HG03097 (cell line): ENCODE measurements around the gene NAA30.
"Not testable (repeated sequence)": the region's sequence is repeated elsewhere in the genome, so short reads cannot be mapped to it uniquely, and the experiment has no call there.

Experiments
- ATAC-seq: cut with Tn5 transposase; IDR thresholded peaks from one replicate; pipeline ENCODE4 v1.9.1; 2021; ENCODE audit not compliant: unreplicated experiment, low FRiP score

The NAA30 gene

DNA sequence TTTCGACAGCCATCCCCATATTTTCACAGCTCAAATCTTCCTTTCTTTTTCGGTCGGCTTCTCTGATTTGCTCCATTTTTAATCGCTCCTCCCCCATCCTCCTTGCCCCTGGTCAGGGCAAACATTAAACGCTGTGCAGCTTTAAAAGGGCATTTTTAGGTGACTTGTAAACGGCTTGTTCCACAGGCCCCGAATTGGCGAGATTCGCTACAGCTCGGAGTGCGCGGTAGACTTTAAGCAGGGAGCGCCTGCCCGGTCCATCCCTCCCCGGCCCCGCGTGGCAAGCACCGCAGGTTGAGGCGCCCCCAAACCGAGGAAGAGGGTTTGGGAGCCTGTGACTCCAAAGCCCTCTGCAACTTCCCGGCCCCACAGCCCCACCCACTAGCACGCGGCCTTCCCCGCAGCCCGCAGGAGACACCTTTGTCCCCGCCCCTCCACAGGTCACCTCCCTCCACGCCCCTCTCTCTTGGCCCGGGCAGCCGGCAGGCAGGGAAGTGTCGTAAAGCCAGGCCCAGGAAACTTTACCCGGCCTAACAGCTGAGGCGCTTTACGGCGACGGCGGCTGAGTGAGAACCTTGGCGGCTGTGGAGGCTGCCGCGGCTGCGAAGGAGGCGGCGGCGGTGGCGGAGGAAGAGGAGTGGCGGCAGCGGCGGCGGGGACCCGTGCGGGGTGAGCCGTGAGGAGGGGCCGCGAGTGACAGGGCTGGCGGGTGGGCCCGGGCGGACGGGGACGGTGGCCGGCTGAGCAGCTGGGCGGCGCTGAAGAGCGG lies at the start of gene NAA30:
Gene NAA30 (plus strand): TSS at position 550 of the 769 bp plus-strand sequence. CDS start 372 bp downstream, outside the sequence.
- ATAC-seq: peak; percentile 75

- ATAC-seq: not testable (repeated sequence)
Measured at GRCh38 chr14:57343545-57344297, 46.7 kb upstream of the NAA30 start.

- ATAC-seq: no peak
Measured at GRCh38 chr14:57345106-57345505, 45.3 kb upstream of the NAA30 start.

DNA sequence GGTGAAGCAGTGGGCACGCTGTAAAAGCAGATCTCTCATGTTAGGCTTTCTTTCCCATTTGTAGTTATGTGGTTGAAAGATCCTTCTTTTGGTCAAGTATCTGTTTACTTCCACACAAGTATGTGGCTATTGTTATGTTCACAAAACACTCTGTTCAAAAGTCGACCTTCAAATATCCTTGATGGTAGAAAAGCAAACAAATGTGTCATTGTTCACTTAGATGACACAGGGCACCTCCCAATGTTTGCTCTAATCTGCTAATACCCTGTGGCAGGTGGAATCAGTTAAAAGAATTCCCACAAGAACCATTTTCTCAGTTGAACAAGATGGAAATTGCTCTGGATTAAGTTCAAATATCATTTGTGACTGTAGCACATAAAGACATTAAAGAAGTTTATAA lies 43.6 kb upstream of the NAA30 start:
- no peak for ATAC-seq

DNA sequence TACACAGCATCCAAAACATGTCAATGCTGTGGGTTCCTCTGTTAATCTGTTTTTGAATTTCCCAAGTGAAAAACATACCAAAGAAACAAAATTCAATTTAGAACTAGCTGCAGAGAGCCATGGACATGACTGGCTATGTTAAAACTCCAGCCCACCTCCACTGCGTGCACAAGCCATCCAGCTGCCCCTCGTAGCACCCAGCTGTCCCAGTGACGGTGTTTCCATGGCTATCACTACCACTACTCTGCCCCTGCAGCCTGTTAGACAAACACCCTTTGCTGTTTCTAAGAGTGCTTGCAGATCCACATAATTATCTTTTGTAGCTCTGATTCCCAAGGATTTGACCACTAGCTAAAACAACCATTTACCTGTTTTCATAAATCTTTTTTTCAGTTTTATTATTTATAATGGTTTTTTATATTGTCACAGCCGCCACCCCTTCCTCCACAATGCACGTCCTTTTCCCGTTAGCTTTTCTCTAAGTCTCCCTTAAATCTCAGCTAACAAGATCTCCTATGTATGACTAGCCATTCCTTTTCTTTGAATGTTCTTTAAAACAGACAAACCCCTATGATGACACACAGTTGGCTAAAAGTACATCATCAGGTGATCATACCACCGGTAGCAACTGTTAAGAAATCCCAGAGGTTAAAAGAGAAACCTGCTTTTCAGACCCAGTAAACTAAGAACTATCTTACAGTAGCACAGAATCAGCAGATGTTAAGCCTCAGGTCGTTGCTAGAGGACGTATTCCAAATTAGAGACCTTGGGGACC lies 37.8 kb upstream of the NAA30 start:
- no peak for ATAC-seq

DNA sequence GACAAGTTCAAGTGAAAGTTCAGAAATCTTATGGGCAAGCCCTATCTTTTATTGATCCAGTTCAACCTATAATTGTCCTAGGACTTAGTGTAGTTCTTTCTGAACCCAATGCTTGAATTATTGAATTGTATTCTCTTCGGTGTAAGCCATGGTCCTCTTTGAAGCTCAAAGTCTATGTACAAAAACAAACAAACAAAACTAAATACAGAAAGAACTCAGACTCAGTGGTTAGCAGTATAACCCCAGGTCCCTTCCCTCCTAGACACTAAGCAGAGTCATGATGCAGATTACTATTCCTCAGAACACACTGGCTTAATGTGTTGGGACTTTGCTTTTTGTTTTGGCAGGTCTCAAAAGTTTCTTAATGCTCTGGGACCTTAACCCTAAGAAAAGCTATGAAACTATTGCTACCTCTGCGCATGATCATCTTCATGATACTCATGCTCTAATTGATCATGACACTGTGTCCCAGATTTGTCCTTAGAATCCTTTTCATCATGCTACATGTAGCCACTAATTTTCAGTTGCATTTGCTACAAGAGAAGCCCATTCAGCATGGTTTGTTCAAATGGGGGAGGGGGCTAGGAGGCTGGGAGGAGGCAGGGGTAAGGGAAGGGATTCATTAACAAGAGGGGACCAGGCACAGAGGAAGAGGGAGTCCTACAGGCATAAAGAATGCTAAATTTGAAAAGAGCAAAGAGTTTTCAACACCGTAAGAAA lies 35.1 kb upstream of the NAA30 start:
- no peak for ATAC-seq

DNA sequence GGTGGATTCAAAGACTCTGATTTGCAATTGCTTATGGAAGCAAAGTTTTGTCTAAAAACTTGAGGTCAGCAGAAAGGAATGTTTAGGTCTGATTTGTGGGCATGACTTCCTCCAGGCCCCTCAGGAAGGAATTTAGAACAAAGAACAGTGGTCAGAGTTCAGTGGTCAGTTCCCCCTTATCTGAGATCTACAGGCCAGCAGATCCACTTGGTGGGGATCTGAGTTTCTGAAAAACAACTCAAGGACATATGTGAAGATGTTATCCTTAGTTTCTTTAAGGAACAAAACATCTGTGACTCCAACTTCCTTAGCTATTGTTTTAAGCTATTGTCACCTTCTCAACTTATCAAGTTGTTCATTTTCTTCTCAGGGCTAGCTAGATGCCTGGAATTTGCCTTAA lies 28.0 kb upstream of the NAA30 start:
- no peak for ATAC-seq

DNA sequence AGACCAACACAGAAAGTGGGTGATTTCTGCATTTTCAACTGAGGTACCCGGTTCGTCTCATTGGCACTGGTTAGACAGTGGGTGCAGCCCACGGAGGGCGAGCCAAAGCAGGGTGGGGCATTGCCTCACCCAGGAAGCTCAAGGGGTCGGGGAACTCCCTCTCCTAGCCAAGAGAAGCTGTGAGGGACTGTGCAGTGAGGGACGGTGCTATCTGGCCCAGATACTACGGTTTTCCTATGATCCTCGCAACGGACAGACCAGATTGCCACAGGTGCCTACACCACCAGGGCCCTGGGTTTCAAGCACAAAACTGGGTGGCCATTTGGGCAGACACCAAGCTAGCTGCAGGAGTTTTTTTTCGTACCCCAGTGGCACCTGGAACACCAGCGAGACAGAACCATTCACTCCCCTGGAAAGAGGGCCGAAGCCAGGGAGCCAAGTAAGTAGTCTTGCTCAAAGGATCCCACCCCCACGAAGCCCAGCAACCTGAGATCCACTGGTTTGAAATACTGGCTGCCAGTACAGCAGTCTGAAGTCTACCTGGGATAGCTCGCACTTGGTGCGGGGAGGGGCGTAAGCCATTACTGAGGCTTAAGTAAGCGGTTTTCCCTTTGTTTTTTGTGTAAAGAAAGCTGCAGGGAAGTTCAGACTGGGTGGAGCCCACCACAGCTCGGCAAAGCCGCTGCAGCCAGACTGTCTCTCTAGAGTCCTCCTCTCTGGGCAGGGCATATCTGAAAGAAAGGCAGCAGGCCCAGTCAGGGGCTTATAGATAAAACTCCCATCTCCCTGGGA lies 25.5 kb upstream of the NAA30 start:
- ATAC-seq: no peak

DNA sequence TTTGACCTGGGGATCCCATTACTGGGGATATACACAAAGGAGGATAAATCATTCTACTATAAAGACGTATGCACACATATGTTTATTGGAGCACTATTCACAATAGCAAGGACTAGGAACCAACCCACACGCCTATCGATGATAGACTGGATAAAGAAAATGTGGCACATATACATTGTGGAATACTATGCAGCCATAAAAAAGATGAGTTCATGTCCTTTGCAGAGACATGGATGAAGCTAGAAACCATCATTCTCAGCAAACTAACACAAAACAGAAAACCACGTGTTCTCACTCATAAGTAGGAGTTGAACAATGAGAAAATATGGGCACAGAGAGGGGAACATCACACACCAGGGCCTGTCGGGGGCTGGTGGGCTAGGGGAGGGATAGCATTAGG lies 20.2 kb upstream of the NAA30 start:
- ATAC-seq: not testable (repeated sequence)

- ATAC-seq: no peak
Measured at GRCh38 chr14:57371013-57371412, 19.4 kb upstream of the NAA30 start.

- ATAC-seq: no peak
Measured at GRCh38 chr14:57375156-57375555, 15.2 kb upstream of the NAA30 start.

DNA sequence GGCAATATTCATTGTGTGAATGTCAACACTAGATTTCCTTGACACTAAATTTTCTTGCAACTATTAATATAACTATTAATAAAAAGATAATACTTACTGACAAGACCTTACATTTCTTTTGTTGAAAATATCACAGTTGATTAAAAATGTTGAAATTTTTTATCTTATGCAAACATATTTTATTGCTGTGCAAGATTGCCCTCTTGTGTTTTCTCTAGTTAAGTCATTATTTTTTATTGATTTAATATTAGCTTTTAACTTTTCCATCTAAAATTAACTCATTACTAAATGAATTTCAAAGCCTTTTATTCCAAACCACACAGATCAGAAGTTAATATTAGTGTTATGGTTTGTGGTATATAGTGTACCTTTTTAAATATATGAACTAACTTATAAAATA lies 11.7 kb upstream of the NAA30 start:
- ATAC-seq: no peak

- ATAC-seq: no peak
Measured at GRCh38 chr14:57380935-57381334, 9.5 kb upstream of the NAA30 start.

DNA sequence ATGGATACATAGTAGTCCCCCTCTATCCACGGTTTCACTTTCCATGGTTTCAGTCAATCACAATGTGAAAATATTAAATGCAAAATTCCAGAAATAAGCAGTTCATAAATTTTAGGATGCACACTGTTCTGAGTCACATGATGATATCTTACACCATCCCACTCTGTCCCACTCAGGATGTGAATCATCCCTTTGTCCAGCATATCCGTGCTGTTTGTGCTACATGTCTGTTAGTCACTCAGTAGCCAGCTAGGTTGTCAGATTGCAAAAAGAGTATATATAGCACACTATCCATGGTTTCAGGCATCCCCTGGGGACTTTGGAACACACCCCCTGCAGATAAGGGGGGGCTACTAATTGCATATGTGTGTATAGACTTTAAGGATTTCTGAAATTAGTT lies 8.1 kb upstream of the NAA30 start:
- no peak for ATAC-seq

DNA sequence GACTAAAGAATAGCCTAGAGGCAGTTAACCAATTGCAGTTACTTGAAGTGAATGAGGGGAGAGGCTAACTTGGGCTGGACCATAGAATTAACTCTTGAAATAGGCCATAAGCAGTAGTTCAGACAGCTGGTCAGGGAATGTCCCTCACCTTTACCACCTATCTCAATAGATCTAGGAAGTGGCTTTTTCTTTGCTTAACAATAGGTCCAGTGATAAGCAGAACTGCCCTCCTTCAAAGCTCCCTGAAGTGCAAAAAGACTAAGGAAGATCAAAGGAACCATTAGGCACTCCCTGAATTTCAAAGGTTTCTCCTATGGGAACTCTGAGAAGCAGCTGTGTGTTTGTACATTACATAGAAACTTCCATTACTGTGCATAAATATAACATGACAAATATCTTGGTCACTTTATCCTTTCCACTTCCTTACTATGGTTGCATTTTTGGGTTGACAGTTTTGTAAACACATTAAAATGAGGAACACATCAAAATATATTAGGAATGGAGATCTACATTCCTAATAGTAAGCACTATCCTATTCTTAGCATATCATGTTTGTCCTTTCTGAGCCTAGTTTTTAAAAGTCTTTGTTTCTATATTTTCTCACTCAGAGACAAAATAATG lies 7.2 kb upstream of the NAA30 start:
- no peak for ATAC-seq

DNA sequence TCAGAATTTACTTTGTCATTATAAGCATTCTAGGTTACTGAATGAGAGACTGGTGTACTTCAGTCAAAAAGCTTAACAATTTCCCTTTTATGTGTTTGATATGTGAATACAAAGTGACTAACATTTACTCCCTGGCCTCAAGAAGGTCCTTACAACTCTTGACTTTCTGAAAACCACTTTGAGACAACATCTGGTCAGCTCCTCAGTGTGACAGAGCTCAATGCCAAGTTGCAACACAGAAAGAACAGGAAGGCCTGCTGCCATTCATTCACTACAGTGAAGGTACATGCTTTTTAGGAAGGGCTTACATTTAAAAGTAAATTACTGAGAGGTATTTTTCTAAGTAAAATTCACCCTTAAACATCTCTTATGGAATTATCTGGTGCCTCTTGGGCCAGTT lies 2.3 kb upstream of the NAA30 start:
- ATAC-seq: no peak

DNA sequence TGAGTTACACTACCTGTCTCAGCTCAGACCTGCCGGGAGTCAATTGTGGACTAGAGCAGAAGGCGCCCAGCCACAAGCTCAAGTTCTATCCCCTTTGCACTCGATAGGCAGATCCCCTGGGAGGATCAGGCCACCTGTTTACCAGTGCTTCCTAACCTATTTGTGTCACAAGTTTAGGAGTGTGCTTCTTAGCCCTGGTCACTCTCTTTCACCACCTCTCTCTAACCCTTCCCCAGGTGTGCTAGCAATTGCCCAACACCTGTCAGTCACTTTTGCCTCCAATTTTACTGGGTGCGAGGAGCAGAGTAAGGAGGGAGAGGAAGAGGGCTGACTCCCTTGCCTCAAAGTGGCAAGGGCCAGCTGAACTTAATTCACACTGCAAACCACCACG lies 745 bp upstream of the NAA30 start:
- no peak for ATAC-seq

GRCh38 chr14:57390806-57391516 lies 575 bp downstream of the NAA30 start:
- ATAC-seq: no peak
